Measurements from ENCODE around the gene ZDBF2. TPM values are rescaled to one million over a fixed set of nuclear protein-coding genes. Genes with fewer than 3 reads are reported as not detected.

Gene ZDBF2
- total and polyA plus RNA-seq, 2 of the 8 experiments (the other 6 are each of a cell fraction or from before 2014, with no cell fraction given), result 1.5 to 17.2 TPM

- no peak for TF ChIP-seq POLR2A (IDR thresholded peaks at IDR 0.05; ENCODE audit: control extremely low read depth in 1 of 2, low read depth in 2 of 2, low read length in 2 of 2)
- TF ChIP-seq BRCA1 (IDR thresholded peaks at IDR 0.05; ENCODE audit: low read depth, low read length), result no peak
Measured at GRCh38 chr2:206305523-206306245, 31.2 kb downstream of the ZDBF2 start (continued).

Data from H1 (cell line).